Esophagus muscularis mucosa (tissue), 3 donors: ENCODE results near the gene AUTS2.

Source experiments
- POLR2A ChIP-seq: fragments of 450-650 bp; IDR thresholded peaks from one replicate; pipeline ENCODE4 v1.6.1; 2017; ENCODE audit warnings: antibody characterized with exemption, moderate library complexity, mild to moderate bottlenecking, low read depth
- TF ChIP-seq, protein P1 (sequence below), 3 experiments: fragments of 200-600 bp in 2 of 3; fragments of 450-650 bp in 1 of 3; sonication (generic) in 2 of 3; IDR thresholded peaks; one replicate each; pipeline ENCODE4 v1.5.1; 2017 to 2019; ENCODE audit warnings: antibody characterized with exemption in 3 of 3, mild to moderate bottlenecking in 2 of 3, moderate library complexity in 1 of 3

DNA sequence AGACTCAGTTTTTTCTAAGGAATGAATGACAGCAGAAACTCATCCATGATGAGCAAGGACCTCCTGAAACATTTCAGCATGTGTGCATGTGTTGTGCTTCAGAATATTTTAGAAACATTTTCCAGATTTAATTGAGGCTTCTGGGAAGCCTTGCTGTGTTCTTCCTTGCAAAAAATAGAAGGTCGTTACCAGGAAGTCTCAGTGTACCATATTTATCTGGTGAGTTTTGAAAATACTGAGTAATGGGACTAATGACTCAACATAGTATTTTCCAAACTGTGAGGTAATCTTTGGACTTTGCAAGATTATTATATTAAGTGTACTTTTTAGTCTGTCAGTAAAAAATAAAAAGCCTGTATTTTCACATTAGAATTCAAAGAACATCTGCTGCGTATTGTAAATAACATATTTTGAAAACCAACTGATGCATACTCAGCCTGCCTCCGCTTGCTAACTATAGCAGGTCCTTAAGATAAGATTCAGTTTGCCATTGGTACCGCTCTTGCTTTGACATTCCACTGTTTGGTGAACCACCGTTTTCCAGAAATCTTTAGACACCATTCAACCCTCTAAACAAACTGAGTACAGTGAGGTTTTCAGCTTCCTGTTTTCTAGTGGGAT lies 794.1 kb downstream of the AUTS2 start:
- TF ChIP-seq POLR2A = no peak
- TF ChIP-seq, protein P1, sequence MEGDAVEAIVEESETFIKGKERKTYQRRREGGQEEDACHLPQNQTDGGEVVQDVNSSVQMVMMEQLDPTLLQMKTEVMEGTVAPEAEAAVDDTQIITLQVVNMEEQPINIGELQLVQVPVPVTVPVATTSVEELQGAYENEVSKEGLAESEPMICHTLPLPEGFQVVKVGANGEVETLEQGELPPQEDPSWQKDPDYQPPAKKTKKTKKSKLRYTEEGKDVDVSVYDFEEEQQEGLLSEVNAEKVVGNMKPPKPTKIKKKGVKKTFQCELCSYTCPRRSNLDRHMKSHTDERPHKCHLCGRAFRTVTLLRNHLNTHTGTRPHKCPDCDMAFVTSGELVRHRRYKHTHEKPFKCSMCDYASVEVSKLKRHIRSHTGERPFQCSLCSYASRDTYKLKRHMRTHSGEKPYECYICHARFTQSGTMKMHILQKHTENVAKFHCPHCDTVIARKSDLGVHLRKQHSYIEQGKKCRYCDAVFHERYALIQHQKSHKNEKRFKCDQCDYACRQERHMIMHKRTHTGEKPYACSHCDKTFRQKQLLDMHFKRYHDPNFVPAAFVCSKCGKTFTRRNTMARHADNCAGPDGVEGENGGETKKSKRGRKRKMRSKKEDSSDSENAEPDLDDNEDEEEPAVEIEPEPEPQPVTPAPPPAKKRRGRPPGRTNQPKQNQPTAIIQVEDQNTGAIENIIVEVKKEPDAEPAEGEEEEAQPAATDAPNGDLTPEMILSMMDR (IDR thresholded peaks at IDR 0.05) = no peak
